ENCODE results near the gene GFI1.
A peak's percentile ranks its signal among the peaks of the same experiment; 100 is the strongest.

GFI1 gene

GRCh38 chr1:92487078-92487605 is 417 bp upstream of the GFI1 start:
- DNase-seq, result no peak

- DNase-seq, result peak; percentile 32
Observed at GRCh38 chr1:92485381-92486250, 1.1 kb downstream of the GFI1 start.

- DNase-seq, result peak; percentile 17
Observed at GRCh38 chr1:92484472-92485380, 2.0 kb downstream of the GFI1 start.

GRCh38 chr1:92483610-92484471 is 2.9 kb downstream of the GFI1 start:
- DNase-seq, result no peak

- DNase-seq, result no peak
Observed at GRCh38 chr1:92482665-92483609, 3.8 kb downstream of the GFI1 start.

GRCh38 chr1:92481971-92482664 is 4.6 kb downstream of the GFI1 start:
- DNase-seq, result no peak

- DNase-seq, result no peak
Observed at GRCh38 chr1:92481599-92481925, 5.2 kb downstream of the GFI1 start.

- no peak for DNase-seq
Observed at GRCh38 chr1:92480813-92481598, 5.7 kb downstream of the GFI1 start.

GRCh38 chr1:92480200-92480812 is 6.4 kb downstream of the GFI1 start:
- DNase-seq, result no peak

- DNase-seq, result no peak
Observed at GRCh38 chr1:92479587-92479986, 7.1 kb downstream of the GFI1 start.

GRCh38 chr1:92478393-92478792 is 8.3 kb downstream of the GFI1 start:
- no peak for DNase-seq

- no peak for DNase-seq
Observed at GRCh38 chr1:92476071-92476631, 10.6 kb downstream of the GFI1 start.

- no peak for DNase-seq
Observed at GRCh38 chr1:92475029-92475428, 11.7 kb downstream of the GFI1 start.

GRCh38 chr1:92473781-92474495 is 12.8 kb downstream of the GFI1 start:
- no peak for DNase-seq

- no peak for DNase-seq
Observed at GRCh38 chr1:92470216-92470615, 16.5 kb downstream of the GFI1 start.

- DNase-seq, result no peak
Observed at GRCh38 chr1:92466683-92467352, 19.9 kb downstream of the GFI1 start.

GRCh38 chr1:92465256-92465647 is 21.5 kb downstream of the GFI1 start:
- DNase-seq, result no peak
